ENCODE data around the gene CLMP. TPM values are rescaled to one million over a fixed set of nuclear protein-coding genes. Genes with fewer than 3 reads are reported as not detected.

CLMP gene
- polyA plus RNA-seq, 2 of the 4 experiments (the other 2 are of a cell fraction) = 15.7 to 17.1 TPM

DNA sequence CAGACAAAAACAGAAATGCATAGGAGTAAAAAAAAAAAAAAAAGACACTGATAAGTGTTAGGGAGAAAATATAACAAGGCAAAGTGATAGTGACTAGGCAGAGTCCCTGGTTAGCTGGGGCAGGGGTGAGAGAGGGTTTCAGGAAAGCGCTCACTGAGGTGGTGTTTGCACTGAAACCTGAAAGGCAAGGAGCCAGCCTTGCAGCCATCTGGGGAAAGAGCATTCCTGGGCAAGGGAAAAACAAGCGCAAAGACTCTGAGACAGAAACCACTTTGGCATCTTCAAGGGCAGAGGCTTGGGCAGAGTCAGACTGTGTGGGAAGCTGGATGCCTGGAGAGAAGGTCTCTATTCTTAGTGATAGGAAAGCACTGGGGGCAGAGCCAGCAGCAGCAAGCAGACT, 14.5 kb downstream of the CLMP start:
- Histone ChIP-seq H3K4me1 (peaks cover 55% of the 10 kb centered on the region), H3K27ac (peak overlapping the region in 1 of 2 experiments; percentile 84; a peak in 4 of 6 replicates), H3K4me2 (no peak overlapping the region; the same call in 2 of the 3 replicates), H3K9me3 (no peaks in the 10 kb centered on the region), H3K4me3 (no peak overlapping the region)
- no peak for DNase-seq (ENCODE audit: low read depth in 1 of 2, low spot score in 1 of 2)
- no peak for ATAC-seq
- no peak for TF ChIP-seq ESRRA (IDR thresholded peaks at IDR 0.05; ENCODE audit: borderline replicate concordance, low read length)
- no peak for TF ChIP-seq POLR2A (IDR thresholded peaks at IDR 0.05; ENCODE audit: low read length)
- TF ChIP-seq SREBF2 (IDR thresholded peaks at IDR 0.05) = no peak
- TF ChIP-seq RCOR1 (IDR thresholded peaks at IDR 0.05; ENCODE audit: low read depth, low read length) = no peak
- TF ChIP-seq HOXA7 (CRISPR knock-in tag; IDR thresholded peaks at IDR 0.05) = no peak
- no peak for TF ChIP-seq HOXB13 (CRISPR knock-in tag; IDR thresholded peaks at IDR 0.05; ENCODE audit: low read depth)
- TF ChIP-seq JUN (IDR thresholded peaks at IDR 0.05) = no peak
- TF ChIP-seq, protein P1, sequence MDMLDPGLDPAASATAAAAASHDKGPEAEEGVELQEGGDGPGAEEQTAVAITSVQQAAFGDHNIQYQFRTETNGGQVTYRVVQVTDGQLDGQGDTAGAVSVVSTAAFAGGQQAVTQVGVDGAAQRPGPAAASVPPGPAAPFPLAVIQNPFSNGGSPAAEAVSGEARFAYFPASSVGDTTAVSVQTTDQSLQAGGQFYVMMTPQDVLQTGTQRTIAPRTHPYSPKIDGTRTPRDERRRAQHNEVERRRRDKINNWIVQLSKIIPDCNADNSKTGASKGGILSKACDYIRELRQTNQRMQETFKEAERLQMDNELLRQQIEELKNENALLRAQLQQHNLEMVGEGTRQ (IDR thresholded peaks at IDR 0.05) = no peak
- TF ChIP-seq ZC3H11A (IDR thresholded peaks at IDR 0.05) = no peak
- no peak for TF ChIP-seq FOXS1 (CRISPR knock-in tag; IDR thresholded peaks at IDR 0.05)
- TF ChIP-seq RFX5 (IDR thresholded peaks at IDR 0.05) = no peak
- TF ChIP-seq PHF8 (IDR thresholded peaks at IDR 0.05; ENCODE audit: borderline replicate concordance, low read depth) = no peak
- no peak for TF ChIP-seq KDM5A (IDR thresholded peaks at IDR 0.05)
- TF ChIP-seq ZNF302 (CRISPR knock-in tag; IDR thresholded peaks at IDR 0.05) = no peak
- TF ChIP-seq NR3C1 (IDR thresholded peaks at IDR 0.05) = no peak
- no peak for TF ChIP-seq MYC (IDR thresholded peaks at IDR 0.05; ENCODE audit: borderline replicate concordance, low read length)
- ChIA-PET CTCF (interaction anchor here (0.6 to 1.8 kb wide), 3 partner anchors 10 to 67 kb away, joined by 4 to 5 read pairs (median 4); no protein-coding TSS in a partner anchor), POLR2A (no interaction called here)
- no peak for FAIRE-seq
- 91% methylated on average over 2 of the region's 2 CpGs for WGBS (ENCODE audit: missing lambda C conversion rate)

DNA sequence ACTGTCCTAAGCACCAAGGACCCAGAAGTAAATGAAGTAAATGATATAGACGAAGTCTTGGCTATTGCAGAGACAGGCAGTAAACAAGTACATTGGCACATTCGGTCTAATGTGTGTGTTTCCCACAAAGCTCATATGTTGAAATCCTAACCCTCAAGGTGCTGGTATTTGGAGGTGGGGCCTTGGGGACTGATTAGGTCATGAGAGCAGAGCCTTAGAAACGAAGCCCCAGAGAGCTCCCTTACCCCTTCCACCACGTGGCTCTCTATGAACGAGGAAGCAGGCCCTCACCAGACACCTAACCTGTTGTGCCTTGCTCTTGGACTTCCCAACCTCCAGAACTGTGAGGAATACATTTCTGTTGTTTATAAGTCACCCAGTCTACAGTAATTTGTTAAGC, 14.9 kb downstream of the CLMP start:
- DNase-seq (ENCODE audit: low read depth in 1 of 2, low spot score in 1 of 2) (no peak), FAIRE-seq (no peak), ATAC-seq (no peak)
- ChIA-PET POLR2A (no interaction called here), CTCF (interaction anchor here (0.6 to 2.2 kb wide), 5 partner anchors 13 to 77 kb away, joined by 3 to 6 read pairs (median 4); no protein-coding TSS in a partner anchor)
- Histone ChIP-seq H3K9me3 (no peaks in the 10 kb centered on the region), H3K4me2 (peak overlapping the region; percentile 47; the same call in 1 of the 3 replicates), H3K27ac (peak overlapping the region; percentile 17 to 84; a peak in 3 of 6 replicates), H3K4me1 (peaks cover 55% of the 10 kb centered on the region), H3K4me3 (no peak overlapping the region)
- TF ChIP-seq POLR2AphosphoS2 (conservative IDR thresholded peaks at IDR 0.05; ENCODE audit: low read length) (no peak), ZFP36 (IDR thresholded peaks at IDR 0.05; ENCODE audit: borderline replicate concordance, partially characterized antibody) (no peak), NR3C1 (IDR thresholded peaks at IDR 0.05) (no peak), ZNF302 (CRISPR knock-in tag; IDR thresholded peaks at IDR 0.05) (no peak), RARB (CRISPR knock-in tag; IDR thresholded peaks at IDR 0.05) (no peak), CHD4 (IDR thresholded peaks at IDR 0.05; ENCODE audit: borderline replicate concordance) (no peak), RAD21 (conservative IDR thresholded peaks at IDR 0.05 in 1 of 2, IDR thresholded peaks at IDR 0.05 in 1 of 2) (no peak), CBX8 (IDR thresholded peaks at IDR 0.05) (no peak), EP300 (IDR thresholded peaks at IDR 0.05) (no peak)
- 78% methylated on average over 5 of the region's 5 CpGs for WGBS (ENCODE audit: missing lambda C conversion rate)

DNA sequence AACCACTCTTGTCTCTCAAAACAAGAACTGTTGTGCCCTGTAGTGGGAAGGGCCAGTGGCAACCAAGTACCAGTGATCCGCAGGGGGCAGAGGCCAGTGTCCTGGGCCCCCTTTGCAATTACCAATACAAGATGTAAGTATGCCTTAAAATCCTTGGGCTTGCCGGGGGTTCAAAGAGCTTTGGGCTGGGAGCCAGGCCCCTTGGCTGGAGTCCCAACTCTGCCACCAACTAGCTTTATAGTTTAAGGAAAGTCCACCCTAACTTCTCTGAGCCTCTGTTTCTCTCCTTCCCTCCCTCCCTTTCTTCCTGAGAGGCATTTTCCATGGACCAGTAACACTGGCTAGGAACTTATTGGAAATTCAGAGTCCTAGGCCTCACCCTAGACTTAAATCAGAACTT, 15.5 kb downstream of the CLMP start:
- 75% methylated on average over 2 of the region's 2 CpGs for WGBS (ENCODE audit: missing lambda C conversion rate)
- POLR2A ChIA-PET = no interaction called here
- FAIRE-seq = no peak
- Histone ChIP-seq H3K4me2 (peak overlapping the region; percentile 47; the same call in 2 of the 3 replicates), H3K4me3 (no peak overlapping the region), H3K27ac (peak overlapping the region; percentile 17 to 84; a peak in 4 of 6 replicates), H3K9me3 (no peaks in the 10 kb centered on the region), H3K4me1 (peaks cover 55% of the 10 kb centered on the region)
- DNase-seq (ENCODE audit: low read depth in 1 of 2, low spot score in 1 of 2) = no peak
- CTCF ChIA-PET = interaction anchor here (0.6 to 2.2 kb wide), 5 partner anchors 12 to 76 kb away, joined by 3 to 6 read pairs (median 3); no protein-coding TSS in a partner anchor
- TF ChIP-seq BHLHE40 (IDR thresholded peaks at IDR 0.05; ENCODE audit: low read depth, low read length) (no peak), CHD4 (IDR thresholded peaks at IDR 0.05; ENCODE audit: borderline replicate concordance) (no peak), POLR2A (IDR thresholded peaks at IDR 0.05; ENCODE audit: low read length) (no peak), FOSL2 (IDR thresholded peaks at IDR 0.05) (no peak), FOSL2 (CRISPR knock-in tag; IDR thresholded peaks at IDR 0.05) (no peak), KDM5A (IDR thresholded peaks at IDR 0.05) (no peak), RCOR1 (IDR thresholded peaks at IDR 0.05; ENCODE audit: low read depth, low read length) (no peak)
- TF ChIP-seq, protein P2, sequence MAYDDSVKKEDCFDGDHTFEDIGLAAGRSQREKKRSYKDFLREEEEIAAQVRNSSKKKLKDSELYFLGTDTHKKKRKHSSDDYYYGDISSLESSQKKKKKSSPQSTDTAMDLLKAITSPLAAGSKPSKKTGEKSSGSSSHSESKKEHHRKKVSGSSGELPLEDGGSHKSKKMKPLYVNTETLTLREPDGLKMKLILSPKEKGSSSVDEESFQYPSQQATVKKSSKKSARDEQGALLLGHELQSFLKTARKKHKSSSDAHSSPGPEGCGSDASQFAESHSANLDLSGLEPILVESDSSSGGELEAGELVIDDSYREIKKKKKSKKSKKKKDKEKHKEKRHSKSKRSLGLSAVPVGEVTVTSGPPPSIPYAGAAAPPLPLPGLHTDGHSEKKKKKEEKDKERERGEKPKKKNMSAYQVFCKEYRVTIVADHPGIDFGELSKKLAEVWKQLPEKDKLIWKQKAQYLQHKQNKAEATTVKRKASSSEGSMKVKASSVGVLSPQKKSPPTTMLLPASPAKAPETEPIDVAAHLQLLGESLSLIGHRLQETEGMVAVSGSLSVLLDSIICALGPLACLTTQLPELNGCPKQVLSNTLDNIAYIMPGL (CRISPR knock-in tag; IDR thresholded peaks at IDR 0.05; ENCODE audit: borderline replicate concordance) = no peak
- ATAC-seq = no peak
